Fibroblast of villous mesenchyme (primary cell): Measurements from ENCODE around the gene L2HGDH. TPM values are rescaled to one million over a fixed set of nuclear protein-coding genes. Genes with fewer than 3 reads are reported as not detected.

Source experiments
- DNase-seq: peaks from one replicate; pipeline ENCODE4 v3.0.0-alpha.2; 2010; ENCODE audit warnings: low read depth
- H3K4me3 ChIP-seq: 2 replicates; pipeline ENCODE4 v1.5.1; 2011; ENCODE audit warnings: low read depth, mild to moderate bottlenecking, low read length
- total RNA-seq: library from RNA; depleted of rRNA; stranded (reverse); fragments of >200 nt; gene quantifications from 2 replicates; pipeline ENCODE4 v1.2.3, GENCODE V29; 2012
- TF ChIP-seq, protein P1 (sequence below): IDR thresholded peaks from 2 replicates; pipeline ENCODE4 v1.5.1; 2012; ENCODE audit warnings: low read depth, mild to moderate bottlenecking, low read length; ENCODE audit not compliant: insufficient read depth

The L2HGDH gene
- total RNA-seq, 1 donor = 4.3 TPM

DNA sequence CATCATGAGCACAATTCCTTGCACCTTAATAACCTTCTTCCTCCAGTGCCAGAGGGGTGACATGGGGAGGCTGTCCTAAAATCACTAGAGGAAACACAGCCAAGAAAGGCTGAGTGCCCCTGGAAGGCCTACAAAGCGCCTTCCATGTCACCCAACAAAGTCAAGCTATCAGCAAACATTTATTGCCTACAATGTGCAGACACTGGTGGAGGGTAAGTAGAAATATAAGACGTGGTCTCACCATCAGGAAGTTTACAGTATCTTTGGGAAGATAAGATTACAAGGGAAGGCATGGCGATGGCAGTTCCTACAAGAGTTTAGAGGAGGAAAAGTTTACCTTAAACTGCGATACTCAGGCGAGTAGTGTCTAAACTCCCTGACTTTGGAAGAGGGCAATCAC is 28.0 kb upstream of the L2HGDH start:
- peak overlapping the region; percentile 5 for H3K4me3 ChIP-seq
- TF ChIP-seq, protein P1, sequence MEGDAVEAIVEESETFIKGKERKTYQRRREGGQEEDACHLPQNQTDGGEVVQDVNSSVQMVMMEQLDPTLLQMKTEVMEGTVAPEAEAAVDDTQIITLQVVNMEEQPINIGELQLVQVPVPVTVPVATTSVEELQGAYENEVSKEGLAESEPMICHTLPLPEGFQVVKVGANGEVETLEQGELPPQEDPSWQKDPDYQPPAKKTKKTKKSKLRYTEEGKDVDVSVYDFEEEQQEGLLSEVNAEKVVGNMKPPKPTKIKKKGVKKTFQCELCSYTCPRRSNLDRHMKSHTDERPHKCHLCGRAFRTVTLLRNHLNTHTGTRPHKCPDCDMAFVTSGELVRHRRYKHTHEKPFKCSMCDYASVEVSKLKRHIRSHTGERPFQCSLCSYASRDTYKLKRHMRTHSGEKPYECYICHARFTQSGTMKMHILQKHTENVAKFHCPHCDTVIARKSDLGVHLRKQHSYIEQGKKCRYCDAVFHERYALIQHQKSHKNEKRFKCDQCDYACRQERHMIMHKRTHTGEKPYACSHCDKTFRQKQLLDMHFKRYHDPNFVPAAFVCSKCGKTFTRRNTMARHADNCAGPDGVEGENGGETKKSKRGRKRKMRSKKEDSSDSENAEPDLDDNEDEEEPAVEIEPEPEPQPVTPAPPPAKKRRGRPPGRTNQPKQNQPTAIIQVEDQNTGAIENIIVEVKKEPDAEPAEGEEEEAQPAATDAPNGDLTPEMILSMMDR = no peak
- peak; percentile 87 for DNase-seq

DNA sequence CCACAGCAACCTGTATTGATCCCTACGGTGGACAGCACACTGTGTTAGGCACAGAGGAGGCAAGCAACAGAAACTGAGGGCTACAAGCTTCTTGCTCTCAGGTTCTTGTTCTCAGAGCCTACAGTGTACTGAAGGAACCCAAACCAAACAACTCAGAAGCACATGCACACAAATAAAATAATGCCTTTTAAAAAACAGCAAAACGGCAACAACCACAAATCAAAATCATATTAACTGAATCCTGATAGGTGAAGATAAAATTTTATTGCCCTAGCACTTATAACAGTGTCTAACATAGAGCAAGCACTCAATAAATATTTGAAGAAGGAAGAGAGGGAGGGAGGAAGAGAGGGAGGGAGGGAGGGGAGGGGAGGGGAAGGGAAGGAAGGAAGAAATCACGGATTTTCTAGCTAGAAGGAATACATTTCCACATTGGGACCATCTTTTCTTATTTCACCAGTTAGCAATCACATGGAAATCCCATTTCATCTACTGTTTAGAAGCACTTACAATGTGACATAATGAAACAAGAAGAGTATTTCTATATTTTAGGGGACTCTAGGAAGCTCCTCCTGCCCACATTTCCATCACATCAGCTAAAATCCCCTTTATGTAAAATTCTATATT is 27.3 kb upstream of the L2HGDH start:
- DNase-seq = peak; percentile 61
- TF ChIP-seq, protein P1 = no peak
- H3K4me3 ChIP-seq = no peak overlapping the region

DNA sequence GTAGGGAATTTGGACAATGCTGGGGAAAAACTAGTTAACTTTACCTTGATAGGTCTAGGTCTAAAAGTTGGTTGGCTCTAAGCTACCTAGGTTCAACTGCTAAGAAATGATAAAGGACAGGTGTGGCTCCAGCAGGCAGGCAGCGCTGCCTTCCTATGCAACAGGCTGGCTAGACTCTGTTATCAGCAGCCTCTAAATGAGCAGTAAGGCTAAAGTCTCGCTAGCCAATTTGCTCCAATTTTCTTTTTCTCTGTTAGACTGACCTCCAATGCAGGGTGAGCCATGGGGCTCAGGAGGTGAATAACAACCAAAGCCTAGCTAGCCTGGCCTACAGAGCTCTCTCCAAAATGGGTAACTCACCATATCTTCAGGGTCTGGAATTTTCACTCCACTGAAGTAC is 26.6 kb upstream of the L2HGDH start:
- TF ChIP-seq, protein P1 = no peak
- no peak for DNase-seq
- no peak overlapping the region for H3K4me3 ChIP-seq

DNA sequence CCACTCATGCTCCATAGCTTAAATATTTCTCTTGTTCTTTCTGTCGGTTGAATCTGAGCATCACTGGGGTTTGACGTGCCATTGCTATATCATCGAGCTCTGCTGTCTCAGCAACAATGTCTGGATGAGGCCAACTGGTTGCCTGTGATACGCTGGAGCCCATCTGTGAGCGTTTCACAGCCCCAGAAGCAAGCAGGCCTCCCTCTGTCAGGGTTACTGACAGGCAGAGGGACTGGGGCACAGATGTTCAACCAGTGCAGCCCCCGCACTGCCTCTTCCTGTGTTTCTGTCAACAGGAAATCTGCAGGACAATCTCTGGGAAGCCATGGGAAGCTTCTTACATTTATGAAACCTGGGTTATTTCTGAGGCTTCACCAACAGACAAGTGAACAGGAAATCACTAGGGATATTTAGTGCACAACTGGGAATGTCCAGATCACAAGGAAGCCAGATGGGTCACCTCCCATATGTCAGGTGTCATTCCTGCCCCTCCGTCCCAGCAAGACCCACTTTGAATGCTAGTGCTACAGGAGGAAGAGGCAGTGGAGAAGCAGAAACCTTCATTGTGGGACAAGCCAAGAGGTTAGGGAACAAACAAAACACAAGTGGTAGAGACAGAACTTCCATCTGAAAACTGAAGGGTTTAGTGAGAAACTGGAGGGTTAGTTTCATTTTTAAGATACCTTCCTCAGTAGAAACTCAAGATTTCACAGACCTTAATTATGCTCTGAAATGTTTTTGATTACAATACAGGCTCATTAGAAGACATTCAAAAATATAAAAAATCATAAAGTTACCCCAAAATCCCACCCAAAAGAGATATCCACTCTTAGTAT is 24.2 kb upstream of the L2HGDH start:
- no peak overlapping the region for H3K4me3 ChIP-seq
- TF ChIP-seq, protein P1 = no peak
- peak; percentile 86 for DNase-seq

DNA sequence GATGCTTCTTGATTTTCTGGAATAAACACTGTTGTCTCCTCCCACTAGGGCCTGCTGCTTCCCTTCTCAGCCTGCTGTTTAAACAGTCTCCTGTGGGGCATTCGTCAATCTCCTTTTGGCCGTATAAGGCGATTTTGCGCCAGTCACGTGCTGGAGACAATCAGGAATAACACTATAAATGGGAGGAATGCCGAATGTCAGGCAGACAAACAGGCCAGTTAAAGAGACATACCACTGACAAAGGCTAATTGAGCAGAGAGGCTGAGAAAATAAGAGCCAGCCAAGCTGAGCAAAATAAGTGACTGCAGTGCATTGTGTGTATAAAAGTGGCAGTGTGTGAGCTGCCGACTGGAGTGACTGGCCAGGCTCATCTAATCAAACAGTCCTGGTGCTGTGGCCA is 23.4 kb upstream of the L2HGDH start:
- TF ChIP-seq, protein P1 = no peak
- H3K4me3 ChIP-seq = no peak overlapping the region
- peak; percentile 75 for DNase-seq

DNA sequence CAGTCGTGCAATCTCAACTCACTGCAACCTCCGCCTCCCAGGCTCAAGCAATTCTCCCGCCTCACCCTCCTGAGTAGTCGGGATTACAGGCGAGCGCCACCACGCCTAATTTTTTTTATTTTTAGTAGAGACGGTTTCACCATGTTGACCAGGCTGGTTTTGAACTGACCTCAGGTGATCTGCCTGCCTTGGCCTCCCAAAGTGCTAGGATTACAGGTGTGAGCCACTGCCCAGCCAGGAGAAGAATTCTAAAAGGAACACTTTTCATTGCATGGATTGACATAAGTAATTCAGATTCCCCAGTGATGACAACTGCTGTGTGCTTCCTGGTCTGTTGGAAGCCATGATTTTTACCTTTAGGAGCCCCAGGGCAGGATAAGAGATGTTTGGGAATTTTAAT is 22.2 kb upstream of the L2HGDH start:
- no peak overlapping the region for H3K4me3 ChIP-seq
- TF ChIP-seq, protein P1 = no peak
- no peak for DNase-seq
